Measurements from ENCODE around the gene CENPS. TPM values are rescaled to one million over a fixed set of nuclear protein-coding genes. Genes with fewer than 3 reads are reported as not detected.

Gene CENPS
- total and polyA plus RNA-seq, 9 of the 15 experiments (the other 6 are each of a cell fraction or from before 2014, with no cell fraction given) = 10.2 to 36.0 (median 26.0) TPM

DNA sequence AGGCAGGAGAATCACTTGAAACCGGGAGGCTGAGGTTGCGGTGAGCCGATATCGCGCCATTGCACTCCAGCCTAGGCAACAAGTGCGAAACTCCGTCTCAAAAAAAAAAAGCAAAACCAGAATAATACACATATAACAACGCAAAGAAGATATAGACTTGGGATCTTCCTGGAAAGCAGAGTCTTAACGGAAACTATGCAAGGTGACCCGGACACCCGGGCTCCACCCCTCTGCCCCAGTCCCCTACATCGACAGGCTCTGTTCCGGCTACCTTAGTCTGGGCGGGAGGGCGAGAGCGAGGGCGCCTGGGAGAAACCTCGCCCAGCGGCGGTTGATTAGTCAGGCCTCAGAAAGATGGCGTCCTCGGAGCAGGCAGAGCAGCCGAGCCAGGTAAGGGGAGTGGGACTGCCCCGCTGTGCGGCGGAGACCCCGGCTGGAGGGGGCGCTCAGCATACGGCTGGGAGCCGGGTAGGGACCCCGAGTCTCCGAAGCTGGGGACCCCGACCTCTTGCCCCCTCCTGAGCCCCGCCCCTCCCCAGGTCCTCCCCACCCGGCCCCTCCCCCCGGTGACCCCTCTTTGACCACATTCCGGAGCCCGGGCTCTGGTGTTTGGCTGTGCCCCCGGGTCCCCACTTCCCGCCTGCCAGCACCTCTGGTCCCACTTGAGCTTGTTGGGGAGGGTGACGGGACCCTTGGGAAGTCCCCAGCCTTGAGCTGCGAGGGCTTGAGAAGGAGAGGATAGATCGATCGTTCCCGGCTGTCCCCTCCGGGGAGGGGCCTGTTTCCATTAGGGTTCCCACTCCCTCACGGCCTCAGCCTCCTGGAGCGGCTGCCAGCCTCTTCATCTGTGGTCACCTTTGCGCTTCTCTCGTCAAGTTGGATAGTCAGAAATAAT is 44.6 kb downstream of the CENPS start, which contains the start of gene PEX14 (continued):
- TF ChIP-seq, protein P1, sequence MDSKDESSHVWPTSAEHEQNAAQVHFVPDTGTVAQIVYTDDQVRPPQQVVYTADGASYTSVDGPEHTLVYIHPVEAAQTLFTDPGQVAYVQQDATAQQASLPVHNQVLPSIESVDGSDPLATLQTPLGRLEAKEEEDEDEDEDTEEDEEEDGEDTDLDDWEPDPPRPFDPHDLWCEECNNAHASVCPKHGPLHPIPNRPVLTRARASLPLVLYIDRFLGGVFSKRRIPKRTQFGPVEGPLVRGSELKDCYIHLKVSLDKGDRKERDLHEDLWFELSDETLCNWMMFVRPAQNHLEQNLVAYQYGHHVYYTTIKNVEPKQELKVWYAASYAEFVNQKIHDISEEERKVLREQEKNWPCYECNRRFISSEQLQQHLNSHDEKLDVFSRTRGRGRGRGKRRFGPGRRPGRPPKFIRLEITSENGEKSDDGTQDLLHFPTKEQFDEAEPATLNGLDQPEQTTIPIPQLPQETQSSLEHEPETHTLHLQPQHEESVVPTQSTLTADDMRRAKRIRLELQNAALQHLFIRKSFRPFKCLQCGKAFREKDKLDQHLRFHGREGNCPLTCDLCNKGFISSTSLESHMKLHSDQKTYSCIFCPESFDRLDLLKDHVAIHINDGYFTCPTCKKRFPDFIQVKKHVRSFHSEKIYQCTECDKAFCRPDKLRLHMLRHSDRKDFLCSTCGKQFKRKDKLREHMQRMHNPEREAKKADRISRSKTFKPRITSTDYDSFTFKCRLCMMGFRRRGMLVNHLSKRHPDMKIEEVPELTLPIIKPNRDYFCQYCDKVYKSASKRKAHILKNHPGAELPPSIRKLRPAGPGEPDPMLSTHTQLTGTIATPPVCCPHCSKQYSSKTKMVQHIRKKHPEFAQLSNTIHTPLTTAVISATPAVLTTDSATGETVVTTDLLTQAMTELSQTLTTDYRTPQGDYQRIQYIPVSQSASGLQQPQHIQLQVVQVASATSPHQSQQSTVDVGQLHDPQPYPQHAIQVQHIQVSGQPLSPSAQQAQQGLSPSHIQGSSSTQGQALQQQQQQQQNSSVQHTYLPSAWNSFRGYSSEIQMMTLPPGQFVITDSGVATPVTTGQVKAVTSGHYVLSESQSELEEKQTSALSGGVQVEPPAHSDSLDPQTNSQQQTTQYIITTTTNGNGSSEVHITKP (IDR thresholded peaks at IDR 0.05; ENCODE audit: partially characterized antibody) = peak; percentile 27
- TF ChIP-seq ZNF436 (CRISPR knock-in tag; IDR thresholded peaks at IDR 0.05) (no peak), NR2F6 (CRISPR knock-in tag; IDR thresholded peaks at IDR 0.05) (no peak), DPF2 (IDR thresholded peaks at IDR 0.05) (peak; percentile 75), GTF3C2 (IDR thresholded peaks at IDR 0.05; ENCODE audit: borderline replicate concordance, extremely low read depth, insufficient read length) (no peak), ZNF212 (CRISPR knock-in tag; IDR thresholded peaks at IDR 0.05) (no peak), SLC30A9 (CRISPR knock-in tag; IDR thresholded peaks at IDR 0.05) (no peak), SNRNP70 (optimal IDR thresholded peaks at IDR 0.05; ENCODE audit: low read depth, low read length) (no peak), MCM7 (IDR thresholded peaks at IDR 0.05) (no peak), RCOR1 (IDR thresholded peaks at IDR 0.05; ENCODE audit: borderline replicate concordance in 1 of 2, low read depth in 2 of 2, low read length in 2 of 2) (peak in 1 of 2 experiments; percentile 69; a peak in 1 of 4 replicates), MXI1 (IDR thresholded peaks at IDR 0.05; ENCODE audit: low read depth, low read length) (no peak), FOXP1 (CRISPR knock-in tag; IDR thresholded peaks at IDR 0.05) (0 out of 2 replicates have a peak, but pooled peaks have one; percentile 23), SRSF3 (IDR thresholded peaks at IDR 0.05; ENCODE audit: insufficient read depth, low read length) (no peak), KDM5B (IDR thresholded peaks at IDR 0.05; ENCODE audit: insufficient replicate concordance, low read depth, low read length) (peak; percentile 90), SUPT5H (IDR thresholded peaks at IDR 0.05) (peak; percentile 79), ZNF76 (CRISPR knock-in tag; IDR thresholded peaks at IDR 0.05; ENCODE audit: borderline replicate concordance) (no peak), TRIM24 (IDR thresholded peaks at IDR 0.05) (0 out of 4 replicates have a peak, but pooled peaks of 1 of the 2 experiments have one; percentile 36), NBN (IDR thresholded peaks at IDR 0.05; ENCODE audit: low read depth) (peak; percentile 70; the same call in 1 of the 2 replicates), NKRF (IDR thresholded peaks at IDR 0.05; ENCODE audit: borderline replicate concordance) (peak; percentile 51; the same call in 1 of the 2 replicates), BRCA1 (IDR thresholded peaks at IDR 0.05) (no peak), BRCA1 (CRISPR knock-in tag; IDR thresholded peaks at IDR 0.05) (no peak)

Measured in K562 (cell line).